Stimulated activated CD4-positive, alpha-beta T cell treated with anti-CD3 and anti-CD28 coated beads, Interleukin-4, amount 100 ng/mL, for 1 hour (primary cell): Measurements from ENCODE around the gene ANKLE1.
A peak's percentile ranks its signal among the peaks of the same experiment; 100 is the strongest.

Experiments used
- DNase-seq: peaks from one replicate; pipeline ENCODE4 v3.0.0-alpha.2; 2020

Gene ANKLE1

DNA sequence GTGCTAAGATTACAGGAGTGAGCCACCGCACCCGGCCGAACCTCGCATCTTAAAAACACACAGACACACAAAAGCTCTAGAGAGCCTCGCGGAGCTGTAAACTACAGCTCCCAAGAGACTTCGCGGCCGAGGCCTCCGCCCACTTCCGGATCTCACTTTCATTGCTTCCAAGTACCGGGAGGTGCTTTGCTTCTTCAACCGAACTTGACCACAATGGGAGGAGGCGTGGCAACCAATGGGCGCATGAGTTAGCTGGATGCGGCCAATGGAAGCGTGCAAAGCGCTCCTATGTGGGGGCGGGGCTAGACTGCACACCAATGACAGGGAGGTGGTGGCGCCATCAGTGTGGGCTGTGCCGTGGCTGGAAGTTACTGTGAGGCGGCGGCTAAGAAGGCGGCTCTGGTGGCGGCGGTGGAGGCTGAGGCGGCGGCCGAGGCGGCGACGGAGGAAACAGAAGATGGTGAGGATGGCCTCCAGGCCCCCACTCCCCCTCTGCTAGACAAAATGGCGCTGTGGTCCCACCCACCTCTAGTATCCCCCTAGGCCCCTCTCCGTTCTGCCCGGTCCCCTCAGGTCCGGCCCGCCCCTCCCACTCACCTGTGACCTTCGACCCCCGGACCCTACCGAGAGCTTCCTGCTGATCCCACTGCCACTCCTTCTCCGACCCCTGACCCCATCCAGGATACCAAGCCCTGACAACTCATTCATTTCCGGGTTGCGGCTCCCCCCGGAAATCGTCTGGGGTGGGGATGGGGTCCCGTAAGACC is 27.7 kb downstream of the ANKLE1 start, which contains the start of gene DDA1:
Gene DDA1 (plus strand): TSS at position 366 of the 767 bp plus-strand sequence. CDS start 92 bp downstream, at position 458.
- DNase-seq = peak; percentile 96

DNA sequence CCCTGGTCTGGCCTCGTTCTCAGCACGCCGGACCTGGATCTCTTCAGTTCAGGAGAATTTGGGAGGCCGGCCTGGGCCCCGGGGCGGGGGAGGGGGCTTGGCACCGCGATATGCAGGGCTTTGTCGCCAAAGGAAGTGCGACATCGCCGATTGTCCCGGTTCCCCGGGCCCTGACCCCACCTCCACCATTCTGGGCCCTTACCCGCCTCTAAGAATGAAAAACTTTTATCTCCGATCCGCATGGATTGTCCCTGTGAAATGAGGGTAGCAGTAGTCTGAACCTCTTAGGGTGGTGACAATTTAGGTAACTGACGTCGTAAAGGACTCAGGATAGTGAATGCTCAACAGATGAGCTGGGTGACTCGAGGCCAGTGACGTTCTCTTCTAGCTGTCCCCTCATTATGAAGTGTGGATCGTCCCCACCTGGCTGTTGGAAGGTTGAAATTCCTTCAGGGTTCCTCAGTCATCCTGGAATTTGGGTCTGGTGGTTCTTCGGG is 28.3 kb downstream of the ANKLE1 start:
- no peak for DNase-seq

DNA sequence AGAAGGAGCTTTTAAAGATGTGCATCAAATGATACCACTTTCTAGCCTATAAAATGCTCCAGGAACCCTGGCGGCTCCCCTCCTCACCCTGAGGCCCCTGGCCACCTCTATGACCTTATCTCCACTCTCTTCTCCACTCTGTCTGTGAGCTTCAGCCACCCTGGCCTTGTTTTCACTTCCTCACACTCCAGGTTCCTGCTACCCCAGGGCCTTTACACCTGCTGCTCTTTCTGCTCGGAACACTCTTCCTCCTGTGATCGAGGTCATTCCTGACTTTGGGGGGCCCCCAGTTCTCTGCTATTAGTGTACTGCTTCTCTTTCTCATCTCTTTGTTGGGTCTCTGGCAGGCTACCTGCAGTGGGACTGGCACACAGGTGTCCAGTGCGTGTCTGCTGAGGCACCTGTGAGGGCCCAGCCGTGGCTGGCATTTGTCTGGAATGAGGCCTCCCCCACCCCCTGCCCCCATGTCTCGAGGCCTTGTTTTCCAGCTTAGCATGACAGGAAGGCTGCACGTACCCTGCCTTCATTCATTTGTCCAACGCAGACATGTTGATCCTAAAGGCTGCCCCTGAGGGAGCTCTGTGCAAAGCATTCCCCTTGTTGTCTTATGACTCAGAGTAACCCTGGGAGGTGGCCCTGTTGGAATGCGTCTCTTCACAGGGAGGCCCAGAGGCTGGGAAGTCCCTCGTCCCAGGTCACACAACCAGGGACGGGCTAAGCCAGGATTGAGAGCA is 29.9 kb downstream of the ANKLE1 start:
- no peak for DNase-seq

DNA sequence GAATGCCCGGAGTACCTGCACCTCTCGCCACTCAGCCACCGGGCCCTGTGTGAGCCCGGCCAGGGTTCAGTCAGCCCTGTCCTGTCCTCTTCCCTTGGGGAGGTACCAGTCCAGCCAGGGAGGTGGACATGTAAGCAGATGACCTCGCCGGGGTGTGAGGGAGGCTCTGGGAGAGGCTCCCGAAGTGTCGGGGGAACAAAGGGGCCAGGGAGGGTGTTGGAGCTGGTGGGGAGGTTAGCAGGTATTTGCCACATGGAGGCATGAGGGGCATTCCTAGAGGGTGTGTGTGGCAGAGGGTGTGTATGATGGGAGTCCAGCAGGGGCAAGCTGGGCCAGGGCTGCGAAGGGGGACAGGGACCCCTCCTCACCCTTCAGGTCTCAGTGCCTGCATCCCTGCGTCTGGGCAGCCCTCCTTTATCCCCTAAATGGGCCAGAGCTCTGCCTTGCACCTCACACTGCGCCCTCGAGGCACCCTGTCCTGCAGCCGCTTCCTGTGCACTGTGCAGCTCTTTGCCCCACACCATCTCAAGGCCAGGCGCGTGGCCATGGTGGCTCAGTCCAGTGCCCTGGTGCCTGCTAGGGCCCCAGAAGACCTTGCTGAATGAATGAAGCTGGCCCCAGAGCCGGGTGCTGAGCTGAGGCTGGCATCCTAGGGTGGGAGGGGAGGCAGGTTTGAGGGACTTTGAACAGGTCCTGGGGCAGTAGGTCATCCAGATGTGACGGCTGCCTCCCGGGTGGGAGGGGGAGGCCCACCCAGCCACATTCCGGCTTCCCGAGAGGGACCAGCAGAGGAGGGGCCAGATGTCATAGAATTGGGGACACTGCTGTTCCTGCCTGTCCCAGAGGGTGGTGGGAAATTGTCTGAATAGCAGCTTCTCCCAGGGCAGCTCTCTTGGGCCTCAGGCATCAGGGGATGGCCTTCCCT is 30.8 kb downstream of the ANKLE1 start:
- DNase-seq = no peak

DNA sequence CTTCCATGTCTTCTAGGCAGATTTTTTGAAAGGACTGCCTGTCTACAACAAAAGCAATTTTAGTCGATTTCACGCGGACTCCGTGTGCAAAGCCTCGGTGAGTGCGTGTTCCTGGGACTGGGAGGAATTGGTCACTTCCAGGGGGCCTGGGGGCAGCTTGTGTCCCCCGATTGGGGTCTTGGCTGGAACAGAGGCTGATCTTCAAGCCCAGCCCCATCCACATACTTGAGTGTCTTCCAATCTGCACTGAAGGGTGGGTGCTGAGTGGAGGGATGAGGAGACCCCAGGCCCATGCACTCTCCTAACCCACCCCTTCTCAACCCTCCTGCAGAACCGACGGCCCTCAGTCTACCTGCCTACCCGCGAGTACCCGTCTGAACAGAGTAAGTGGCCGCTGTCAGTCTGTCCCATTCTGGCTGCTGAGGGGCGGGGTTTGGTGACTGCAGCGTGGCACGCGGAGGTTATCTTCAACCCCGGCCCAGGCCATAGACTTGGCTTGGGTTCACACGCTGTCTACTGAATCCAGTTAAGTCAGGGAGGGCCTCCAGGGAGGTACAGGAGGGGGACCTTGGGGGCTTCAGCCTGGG is 32.4 kb downstream of the ANKLE1 start:
- DNase-seq = no peak

DNA sequence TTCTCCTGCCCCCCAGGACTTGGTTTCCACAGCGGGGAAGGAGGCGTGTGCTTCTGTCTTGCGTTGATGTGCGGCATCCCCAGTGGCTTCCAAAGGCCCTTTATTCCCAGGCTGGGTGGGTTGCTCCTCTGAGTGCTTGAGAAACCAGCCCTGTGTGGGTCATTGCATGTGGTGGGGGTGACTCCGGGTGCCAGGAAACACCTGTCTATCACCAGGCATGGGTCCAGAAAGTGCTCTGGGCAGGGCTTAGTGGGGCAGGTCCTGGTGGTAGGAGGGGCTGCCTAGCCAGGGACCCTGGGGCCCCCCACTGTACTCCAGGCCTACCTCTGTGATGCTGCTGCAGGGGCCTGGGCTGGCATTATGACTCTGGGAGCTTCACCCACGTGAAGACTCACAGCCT is 37.3 kb downstream of the ANKLE1 start:
- DNase-seq = no peak

DNA sequence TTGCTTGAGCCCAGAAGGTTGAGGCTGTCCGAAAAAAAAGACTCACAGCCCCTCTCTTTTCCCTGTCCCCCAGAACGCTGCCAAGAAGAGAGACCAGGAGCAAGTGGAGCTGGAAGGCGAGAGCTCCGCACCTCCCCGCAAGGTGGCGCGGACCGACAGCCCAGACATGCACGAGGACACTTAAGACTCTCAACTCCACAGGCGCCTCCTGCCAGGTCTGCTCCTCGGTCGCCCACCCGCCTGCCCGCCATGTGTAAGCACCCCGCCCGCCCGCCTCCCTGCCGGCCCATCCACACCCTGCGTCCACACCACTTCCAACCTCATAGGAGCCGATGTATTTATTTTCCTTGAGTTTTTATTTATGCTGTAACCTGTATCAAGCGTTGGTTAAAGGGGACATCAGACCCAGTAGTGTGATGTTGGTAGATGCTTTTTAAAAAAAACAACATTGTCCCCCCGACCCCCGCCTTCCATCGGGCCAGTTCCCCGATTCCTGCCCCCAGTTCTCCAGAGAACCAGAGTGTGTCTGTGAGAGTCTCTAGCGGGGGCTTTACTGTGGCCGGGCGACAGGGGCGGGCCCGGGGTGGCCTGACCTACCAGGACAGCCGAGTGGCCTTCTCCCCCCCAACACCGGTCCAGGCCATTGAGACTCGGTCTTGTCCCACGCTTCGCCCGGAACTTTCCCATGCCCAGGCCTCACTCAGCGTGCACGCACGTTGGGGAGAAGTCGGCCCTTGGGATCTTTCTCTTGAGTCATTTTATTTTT is 38.0 kb downstream of the ANKLE1 start:
- no peak for DNase-seq

DNA sequence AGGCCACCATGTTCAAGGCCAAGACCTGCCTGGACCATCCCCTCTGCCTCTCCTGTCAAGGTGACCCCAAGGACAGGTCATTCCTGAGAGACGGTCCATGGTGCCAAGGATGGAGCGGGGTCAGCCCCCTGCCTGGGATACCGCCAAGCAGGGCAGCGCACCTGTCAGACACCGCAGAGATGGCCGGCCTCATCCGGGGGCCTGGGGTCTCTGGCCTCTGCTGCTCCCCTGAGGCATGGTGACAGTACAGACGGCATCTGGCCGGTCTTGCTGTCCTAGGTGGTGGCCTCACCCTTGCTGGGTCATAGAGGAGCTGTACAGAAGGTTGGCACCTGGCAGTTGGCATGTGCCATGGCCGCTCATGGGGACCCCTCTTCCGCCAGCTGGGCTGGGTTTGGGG is 38.7 kb downstream of the ANKLE1 start:
- DNase-seq = no peak

DNA sequence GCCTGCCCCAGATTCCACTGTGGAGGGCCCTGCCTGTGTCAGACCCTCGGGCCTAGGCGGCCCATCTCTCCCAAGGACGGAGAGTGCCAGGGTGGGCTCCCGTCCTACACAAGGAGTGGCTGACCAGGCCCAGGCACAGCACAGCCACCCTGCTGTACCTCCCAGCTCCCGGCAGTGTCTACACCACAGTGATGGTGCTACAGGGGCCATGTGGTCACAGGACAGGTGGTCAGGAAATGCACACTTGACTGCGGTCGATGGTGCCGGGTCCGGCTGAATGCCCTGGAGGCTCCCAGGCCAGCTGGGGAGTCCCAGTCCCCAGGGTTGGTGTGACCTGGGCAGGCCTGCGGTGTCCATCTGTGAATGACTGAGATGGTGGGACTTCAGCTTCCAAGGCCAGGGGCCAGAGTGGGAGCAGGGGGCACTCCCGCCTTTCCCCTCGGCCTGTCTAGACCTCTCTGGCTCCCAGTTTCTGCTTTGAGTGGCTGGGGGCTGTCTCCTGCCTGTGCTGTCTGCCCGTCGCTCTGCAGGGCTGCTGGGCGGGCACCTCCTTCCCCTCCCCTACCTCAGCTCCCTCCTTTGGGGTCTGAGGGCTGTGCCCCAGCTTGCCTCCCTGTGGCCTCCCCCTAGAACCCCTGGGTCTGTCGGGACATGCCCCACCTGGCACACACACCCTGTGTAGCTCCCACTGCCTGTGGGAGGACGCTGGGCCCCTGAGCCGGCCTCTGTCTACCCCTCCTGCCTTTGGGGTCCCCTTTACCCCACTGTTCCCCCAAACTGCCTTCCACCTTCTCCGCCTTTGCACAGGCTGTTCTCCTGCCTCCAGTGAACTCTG is 40.2 kb downstream of the ANKLE1 start:
- DNase-seq = no peak

DNA sequence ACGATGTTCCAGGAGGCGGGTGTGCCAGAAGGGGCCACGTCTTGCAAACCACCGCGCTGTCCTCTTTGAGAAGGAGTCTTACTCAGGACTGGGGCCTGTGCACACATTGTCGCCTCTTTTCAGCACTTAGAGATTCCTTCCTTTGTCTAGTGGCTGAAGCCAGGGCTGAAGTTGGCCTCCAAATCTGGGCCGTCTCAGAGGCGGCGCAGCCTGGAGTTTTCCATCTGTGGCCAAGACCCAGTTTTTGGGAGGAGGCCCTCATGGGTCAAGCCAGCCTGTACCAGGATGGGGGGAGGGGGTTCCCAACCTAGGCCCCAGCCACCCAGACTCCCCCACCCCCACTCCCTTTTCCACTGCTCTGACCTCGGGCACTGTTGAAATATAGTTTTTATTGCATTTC is 41.2 kb downstream of the ANKLE1 start:
- no peak for DNase-seq

DNA sequence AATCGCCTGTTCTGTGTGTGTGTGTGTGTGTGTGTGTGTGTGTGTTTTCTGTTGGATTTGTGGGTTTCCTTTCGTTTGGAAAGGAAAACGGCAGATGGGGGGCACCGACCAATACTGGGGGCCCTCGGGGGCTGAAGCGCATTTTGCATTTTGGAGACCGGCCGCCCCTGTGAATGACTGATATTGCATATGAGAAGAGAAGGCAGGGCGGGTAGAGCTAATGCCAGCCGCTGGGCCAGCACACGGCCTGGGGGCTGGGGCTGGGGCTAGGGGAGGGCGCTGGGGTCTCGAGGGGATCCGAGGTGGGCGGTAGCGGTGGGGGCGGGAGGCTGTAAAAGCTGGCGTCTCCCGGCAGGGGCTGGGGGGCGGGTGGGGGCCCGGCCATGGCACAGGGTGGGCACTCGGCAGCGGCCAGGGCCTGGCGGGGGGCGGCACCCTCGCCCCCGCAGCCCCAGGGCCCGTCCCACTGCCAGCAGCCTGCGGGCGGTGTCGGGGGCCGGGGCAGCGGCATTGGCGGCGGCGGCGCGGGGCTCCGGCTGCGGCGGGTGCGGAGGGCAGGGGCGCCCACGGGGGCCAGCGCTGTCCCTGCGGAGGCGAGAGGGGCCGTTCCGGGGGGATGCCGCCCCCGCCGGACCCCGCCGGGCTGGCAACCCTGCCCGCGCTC is 41.7 kb downstream of the ANKLE1 start:
- no peak for DNase-seq

DNA sequence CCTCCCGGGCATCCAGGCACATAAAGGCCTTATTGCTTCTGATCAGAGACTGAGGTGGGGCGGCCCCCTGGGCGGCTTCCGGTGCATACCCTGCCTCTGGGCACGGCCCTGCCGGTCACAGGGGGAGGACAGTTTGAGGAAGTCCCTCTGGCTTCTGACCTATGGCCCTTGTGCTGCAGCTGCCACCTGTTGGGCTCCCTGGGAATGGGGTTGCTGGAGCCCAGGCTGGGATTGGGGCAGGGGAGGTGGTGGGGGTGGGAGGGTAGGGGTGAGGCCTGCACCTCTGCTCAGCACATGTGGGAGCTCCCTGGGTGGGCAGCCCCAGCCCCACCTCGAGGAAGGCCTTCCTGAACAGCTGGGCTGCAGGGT is 42.2 kb downstream of the ANKLE1 start:
- DNase-seq = no peak

DNA sequence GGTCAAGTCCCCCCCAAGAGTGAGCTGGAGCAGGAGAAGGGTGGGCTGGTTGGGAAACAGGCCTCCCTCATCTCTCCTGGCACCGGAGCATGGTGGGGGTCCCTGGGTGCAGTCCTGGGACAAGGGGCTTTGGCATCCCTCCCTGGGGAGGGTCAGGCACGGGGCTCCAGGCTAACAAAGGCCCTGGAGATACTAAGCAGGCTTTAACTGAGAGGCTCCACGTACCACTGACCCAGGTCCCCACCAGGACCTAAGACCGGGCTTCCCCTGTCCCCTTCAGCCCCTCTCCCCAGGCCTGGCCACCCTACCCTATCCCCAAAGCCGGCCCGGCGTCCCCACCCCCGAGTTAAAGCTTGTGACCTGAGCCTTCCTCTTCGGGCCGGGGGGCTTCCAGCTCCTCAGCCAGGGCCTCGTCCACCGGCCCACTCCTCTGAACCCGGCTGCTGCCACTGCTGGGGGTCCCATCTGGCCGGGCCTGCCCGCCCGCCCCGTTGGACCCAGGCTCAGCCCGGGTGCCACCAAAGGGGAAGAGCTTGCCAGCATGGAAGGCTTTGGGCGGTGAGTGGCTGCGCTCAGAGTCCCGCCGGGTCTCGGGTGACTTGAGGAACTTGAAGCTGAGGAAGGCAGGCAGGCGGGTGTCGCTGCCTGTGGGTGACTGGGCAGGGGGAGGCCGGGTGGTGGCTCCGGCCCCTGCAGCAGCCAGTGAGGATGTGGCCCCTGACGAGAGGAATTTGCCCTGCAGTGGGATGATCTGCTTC is 42.8 kb downstream of the ANKLE1 start:
- no peak for DNase-seq

DNA sequence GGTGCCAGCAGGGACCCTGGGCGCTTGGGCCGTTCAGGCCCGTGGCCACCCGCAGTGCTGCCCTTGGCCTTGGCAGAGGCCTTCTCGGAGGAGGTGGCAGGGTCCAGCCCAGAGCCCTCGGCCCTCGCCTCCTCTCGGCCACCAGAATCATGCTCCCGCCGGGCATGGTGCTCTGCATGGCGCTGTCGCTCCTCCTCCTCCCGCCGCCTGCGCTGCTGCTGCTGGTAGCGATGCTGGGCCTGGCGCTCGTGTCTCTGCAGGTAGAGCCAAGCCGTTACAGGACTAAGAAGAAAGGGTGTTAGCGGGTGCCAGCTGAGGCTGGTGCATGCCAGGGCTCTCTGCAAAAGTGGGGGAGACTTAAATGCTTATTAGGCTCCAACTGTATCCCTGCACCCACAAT is 43.4 kb downstream of the ANKLE1 start:
- DNase-seq = no peak

DNA sequence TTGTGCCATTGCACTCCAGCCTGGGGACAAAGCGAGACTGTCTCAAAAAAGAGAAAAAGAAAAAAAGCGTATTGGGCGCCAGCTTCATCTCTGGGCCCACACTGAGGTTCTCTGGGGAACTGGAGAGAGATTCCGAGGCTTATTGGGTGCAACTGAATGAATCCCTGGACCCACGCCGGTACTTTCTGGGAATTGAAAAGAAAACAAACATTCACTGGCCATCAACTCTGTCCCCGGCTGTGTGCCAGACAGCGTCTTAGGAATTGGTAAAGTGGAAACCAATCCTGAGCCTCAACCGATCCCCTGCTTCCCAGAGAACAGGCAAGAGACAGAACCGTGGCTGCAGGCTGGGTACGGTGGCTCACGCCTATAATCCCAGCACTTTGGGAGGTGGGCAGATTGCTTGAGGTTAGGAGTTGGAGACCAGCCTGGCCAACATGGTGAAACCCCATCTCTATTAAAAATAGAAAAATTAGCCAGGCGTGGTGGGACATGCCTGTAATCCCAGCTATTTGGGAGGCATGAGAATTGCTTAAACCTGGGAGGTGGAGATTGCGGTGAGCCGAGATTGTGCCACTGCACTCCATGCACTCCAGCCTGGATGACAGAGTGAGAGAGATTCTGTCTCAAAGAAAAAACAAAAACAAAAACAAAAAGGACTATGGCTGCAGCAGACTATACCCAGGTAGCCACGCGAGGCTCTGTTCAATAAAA is 44.3 kb downstream of the ANKLE1 start:
- DNase-seq = no peak

DNA sequence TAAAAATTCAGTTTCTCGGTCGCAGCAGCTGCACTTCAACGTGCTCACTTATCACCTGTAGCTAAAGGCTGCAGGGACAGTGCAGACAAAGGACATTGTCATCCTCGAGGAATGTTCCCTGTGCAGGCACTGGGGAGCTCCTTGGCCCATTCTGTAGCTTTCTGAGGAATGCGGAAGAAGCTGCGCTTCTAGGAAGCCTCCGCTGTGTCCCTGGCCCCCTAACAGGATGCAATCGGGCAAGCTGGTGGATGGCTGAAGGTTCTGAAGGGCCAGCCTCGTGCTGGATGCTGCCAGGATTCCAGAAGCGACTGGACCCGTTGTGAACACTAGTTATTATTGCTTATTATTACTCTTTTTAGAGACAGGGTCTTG is 44.9 kb downstream of the ANKLE1 start:
- DNase-seq = no peak

DNA sequence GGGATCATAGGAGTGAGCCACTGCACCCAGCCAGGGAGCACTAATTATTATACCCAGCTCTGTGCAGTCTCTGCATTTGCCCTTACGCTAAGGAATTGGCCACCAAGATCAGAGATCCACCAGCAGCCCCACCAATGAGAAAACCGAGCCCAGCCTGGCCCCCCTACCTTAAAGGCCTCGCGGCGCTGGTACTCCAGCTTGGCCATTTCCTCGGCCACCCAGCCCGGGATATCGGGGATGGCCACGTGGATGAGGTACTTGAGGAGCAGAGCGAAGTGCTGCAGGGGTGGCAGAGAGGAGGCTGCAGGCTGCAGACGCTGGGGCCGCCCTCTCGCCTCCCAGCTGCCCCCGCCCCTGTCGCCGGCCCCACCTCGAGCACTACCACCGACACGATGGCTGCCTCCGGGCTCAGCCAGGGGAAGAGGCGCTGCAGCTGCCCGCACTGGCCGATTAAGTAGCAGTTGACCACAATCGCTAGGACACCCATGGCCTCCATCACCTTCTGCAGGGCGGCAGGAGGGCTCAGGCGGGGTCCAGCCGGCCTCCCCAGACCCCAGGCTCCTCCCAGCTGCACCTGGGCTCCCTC is 45.5 kb downstream of the ANKLE1 start:
- DNase-seq = no peak

DNA sequence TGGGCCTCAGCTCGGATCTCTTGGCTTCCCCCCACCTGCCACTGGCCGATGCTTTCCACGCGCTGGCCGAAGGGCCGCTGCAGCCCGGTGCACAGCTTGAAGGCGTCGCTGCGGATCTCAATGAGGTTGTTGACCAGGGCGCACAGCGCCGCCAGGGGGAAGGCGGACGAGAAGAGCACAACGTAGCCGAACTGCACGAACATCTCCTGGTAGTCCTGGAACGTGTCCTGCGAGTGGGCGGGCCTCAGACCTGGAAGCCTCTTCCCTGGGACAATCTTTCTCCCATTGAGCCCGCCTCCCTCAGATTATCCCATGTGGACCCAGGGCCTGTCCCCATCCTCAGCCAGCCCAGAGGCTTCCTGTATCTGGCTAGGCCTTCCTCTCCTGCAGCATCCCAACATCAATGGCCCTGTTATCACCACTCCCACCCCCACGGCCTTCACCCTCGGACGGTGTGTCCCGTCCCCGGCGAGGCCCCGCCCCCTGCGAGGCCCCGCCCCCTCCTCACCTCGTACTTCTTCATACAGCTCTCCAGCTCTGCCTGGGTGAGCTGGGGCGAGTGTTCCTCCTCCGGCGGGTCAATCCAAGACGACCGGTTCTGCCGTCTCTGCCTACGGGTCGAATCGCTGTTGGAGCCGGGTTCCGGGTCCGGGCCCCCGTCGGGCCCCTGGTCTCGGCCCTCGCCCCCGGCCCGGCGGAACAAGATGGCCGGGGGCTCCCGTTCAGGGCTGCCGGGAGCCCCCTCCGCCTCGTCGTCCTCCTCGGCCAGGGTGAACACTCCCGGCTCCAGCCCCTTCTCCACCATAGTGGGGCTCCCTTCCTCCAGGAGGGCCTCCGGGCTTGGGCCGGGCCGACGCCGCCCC is 46.2 kb downstream of the ANKLE1 start:
- DNase-seq = peak; percentile 66
